ENCODE measurements around the gene PRICKLE3.
A peak's percentile ranks its signal among the peaks of the same experiment; 100 is the strongest.

Gene PRICKLE3

DNA sequence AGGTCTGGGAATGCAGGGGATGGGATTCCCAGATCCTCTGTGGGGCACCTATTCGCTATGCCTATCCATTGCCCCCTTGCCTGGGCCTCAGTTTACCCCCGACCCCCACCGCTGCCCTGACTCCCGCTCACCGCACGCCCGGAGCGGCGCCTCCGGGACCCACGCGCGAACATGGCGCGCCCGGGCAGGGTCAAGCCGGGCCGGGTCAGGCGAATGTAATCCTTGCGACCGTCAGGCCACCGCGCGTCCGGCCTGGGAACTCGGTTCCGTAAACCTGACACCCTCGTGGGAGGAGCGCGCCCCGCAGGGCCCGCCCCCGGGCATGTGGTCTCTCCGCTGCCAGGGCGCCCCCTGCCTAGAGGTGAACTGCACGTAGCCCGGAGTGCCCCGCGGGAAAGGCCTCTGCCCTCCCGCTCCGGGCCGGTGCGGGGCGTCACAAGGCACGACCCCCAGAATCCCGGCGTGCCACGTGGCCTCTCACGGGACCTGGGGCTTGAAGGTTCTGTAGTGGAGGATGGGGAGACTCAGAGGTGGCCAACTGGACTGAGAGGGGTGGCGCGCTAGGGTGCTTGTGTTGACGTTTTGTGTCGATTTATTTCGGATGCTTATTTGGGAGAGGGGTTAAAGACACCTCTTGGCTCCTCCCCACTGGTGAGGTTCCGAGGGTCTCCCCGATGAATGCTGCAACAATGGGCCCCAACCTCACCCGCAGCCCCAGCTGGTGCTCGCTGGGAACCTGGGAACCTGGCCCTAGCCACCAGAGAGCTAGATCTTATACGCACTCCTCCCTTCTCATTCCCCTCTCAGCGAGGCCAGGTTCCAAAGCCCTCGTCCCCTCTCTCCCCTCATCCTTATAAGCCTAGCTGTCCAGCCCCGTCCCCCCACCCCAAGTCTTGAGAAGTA, at the start of gene PRICKLE3:
Gene PRICKLE3, minus strand, starts transcription at position 249 of the 903 bp plus-strand sequence. Its CDS starts 76 bp downstream, at position 173.
- peak; percentile 76 for DNase-seq

DNA sequence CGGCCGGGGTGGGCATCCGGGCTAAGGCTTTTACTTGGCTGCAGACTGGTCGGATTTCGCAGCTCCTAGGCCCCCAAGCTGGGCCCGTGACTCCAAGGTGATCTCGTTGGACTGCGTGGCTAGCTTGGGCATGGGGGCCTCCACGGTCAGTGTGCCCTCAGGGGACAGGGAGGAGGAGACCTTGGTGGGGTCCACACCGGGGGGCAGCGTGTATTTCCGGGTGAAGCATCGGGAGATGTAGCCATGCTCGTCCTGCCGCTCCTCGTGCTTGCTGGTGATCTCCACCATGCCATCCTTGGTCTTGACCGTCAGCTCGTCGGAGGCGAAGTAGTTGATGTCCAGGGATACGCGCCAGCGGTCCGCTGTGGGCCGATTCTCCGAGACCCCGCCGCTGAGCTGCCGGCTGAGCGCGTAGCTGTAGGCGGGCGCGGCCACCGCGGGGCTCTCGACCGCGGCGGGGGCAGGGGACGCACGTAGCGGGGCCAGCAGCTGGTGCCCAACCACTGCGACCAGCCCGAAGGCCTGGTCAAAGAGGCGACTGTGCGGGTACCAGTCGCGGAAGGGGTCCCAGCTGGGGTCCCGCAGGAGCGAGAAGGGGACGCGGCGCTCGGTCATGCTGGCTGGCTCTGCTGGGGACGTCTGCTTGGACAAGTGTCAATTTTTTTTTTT, 47.8 kb upstream of the PRICKLE3 start:
- DNase-seq: no peak

DNA sequence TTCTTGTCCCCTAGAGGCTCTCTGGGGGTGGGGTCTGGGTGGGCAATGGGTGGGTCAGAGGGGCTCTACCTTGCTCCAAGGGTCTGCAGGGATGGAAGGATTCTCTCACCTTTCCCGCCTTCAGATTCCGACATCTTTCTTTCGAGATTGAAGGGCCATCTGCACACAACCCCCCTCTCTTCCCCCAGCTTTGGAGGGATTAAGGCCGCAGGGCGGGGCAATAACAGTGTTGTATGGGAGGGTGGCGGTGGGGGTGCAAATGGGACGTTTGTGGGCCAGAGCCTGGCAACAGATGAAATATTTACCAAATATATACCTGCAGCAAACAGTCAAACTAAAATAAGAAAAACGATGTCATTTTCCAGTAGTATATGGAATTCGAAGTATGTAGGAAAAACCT, 47.0 kb upstream of the PRICKLE3 start, which contains the start of gene CACNA1F:
Gene CACNA1F, minus strand, starts transcription at position 165 of the 400 bp plus-strand sequence. Its CDS starts 31 bp downstream, at position 134.
- no peak for DNase-seq

- no peak for DNase-seq
These were observed 46.4 kb upstream of the PRICKLE3 start for GRCh38 chrX:49232525-49232924.

DNA sequence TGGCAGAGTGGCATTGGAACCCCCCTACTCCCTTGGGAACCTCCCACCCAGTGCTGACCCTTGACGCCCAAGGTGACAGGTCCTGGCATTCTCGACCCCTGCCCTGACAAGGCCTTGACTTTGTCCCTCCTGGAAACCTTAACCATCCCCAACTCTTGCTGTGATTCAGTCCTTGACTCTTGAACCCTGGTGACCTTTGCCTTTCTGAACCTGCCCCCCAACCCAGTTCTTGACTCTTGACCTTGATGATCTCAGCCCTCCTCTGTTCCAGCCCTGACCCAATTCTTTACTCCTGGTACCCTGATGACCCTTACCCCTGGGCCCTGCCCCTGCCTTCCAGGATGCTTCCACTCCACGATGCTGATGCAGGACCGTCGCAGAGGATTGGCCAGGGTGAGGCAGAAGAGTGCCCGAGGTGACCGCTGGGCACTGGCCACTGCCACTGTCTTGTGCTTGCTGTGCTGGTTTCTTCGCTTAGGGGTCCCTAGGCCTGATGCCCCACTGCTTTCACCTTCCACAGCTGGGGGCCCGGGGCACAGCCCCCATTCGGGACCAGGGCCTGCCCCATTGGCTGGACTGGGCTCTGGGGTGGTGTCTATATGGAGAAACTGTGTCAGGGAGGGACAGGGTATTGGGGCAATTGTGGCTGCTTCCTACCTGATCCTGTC, 45.3 kb upstream of the PRICKLE3 start:
- DNase-seq: no peak

- peak; percentile 71 for DNase-seq
These were observed 44.5 kb upstream of the PRICKLE3 start for GRCh38 chrX:49230500-49231232.

- DNase-seq: no peak
These were observed 42.0 kb upstream of the PRICKLE3 start for GRCh38 chrX:49228185-49228584.

DNA sequence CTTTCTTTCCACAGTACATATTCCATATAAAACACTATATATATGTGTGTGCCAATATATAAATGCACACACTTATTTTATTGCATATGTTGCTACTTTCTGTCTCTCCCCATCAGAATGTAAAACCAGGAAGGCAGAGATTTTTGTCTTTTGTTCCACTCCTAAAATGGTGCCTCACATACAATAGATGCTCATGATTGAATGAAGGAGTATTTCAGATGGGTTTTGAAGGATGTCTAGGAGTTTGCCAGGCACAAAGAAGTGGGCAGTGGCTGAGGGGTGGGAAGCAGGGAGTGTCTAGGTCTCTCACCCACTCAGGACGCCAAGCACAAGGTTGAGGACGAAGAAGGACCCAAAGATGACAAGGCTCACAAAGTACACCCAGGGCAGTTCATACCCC, 41.6 kb upstream of the PRICKLE3 start:
- DNase-seq: no peak

GRCh38 chrX:49226946-49227345, 40.8 kb upstream of the PRICKLE3 start:
- DNase-seq: no peak

GRCh38 chrX:49225858-49226257, 39.7 kb upstream of the PRICKLE3 start:
- DNase-seq: no peak

GRCh38 chrX:49221868-49222267, 35.7 kb upstream of the PRICKLE3 start:
- DNase-seq: no peak

DNA sequence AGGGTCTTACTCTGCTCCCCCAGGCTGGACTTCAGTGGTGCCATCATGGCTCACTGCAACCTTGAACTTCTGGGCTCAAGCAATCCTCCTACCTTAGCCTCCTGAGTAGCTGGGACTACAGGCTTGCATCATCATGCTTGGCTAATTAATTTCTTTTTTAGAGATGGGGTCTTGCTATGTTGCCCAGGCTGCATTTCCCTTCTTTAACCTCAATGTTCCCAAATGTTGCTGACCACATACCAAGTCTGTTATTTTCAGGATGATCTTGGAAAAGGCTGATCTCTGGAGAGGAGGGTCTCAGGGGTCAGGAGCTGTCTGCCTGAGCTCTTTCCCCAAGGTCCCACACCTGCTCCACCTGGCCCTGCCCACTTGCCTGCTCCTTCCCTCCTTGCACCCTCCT, 33.9 kb upstream of the PRICKLE3 start:
- DNase-seq: no peak

DNA sequence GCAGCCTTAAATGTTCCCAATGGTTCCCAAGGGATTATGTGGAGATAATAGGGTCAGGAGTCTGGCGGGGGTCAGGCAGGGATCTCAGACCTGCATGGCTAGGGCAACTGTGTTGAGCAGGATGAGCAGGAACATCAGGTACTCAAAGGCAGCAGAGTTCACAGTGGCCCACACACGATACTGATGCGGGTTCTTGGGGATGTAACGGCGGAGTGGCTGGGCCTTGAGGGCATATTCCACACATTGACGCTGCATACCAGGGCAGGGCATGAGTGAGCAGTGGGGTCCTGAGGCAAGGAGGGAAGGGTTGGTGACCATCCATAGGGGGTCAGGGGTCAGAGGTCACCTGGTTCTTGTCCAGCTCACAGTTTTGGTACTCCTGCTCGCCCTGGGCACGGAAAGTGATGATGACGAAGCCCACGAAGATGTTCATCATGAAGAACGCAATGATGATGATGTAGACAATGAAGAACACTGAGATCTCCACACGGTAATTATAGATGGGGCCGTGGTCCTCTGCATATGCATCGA, 28.9 kb upstream of the PRICKLE3 start:
- no peak for DNase-seq

DNA sequence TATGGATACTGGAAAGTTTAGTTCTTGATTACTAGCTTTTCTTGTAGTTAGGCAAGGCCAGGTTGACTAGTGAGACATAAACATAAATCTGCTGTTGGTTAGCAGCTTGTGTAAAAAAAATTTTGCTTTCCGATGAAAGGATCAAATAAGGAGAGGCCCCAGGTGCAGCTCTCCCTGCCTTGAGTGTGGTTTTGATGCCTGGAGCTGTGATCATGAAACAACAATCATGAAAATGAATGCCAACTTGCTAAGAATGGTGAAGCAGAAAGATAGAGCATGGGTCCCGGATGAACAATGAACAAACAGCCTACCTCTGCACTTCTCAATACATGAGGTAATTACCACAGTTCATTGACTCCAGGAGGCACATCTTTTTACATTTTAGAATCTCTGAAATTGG, 28.2 kb upstream of the PRICKLE3 start:
- DNase-seq: no peak

DNA sequence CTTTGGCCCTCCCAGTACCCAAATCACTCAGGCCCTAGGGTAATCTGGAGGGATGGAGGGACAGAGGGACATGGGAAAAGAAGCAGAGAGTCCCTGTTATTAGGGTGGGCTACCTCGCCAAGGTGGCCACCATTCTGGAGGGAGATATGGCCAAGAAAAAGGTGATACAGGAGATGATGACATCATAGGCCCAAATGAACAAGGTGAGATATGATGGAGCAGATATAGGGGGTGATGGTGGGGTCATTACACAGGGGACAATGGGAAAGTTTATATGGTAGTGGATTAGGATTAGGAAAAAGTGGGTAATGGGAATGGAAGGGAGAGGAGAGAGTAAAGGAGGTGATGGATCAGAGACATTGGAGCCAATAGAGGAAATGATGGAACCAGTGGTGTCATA, 26.7 kb upstream of the PRICKLE3 start:
- no peak for DNase-seq

DNA sequence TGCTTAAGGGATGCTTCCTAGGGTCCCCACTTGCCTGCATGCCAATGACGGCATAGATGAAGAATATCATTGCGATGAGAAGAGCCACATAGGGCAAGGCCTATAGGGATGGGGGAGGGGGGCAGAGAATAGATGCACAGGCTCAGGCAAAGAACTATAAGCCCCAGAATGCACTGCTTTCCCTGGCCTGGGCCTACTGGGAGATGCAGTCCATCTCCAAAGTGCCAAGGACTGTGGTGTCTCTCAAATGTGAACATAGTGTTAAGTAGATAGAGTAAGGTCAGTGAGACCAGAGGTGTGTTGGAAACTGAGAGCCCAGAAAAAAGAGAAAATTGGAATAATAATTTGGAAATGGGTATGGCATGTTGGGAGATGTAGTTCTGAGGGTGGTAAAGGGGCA, 26.0 kb upstream of the PRICKLE3 start:
- no peak for DNase-seq

DNA sequence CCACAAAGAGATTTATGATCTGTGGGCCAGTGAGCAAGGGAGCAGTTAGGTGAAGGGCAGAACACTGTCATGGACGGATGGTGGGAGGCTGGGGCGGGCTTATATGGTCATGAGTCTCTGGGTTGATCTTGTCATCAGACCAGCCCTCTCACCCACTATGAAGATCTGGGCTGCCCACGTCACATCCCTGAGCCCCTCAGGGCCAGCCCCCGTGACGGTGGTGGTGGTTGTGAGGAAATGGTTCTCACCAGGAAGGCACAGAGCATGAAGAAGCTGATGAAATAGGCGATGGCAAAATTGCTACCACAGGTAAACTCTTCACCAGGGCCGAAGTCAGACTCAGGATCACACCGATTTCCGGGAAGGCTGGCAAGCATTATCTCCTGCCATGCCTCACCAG, 24.9 kb upstream of the PRICKLE3 start:
- no peak for DNase-seq

- DNase-seq: no peak
These were observed 24.2 kb upstream of the PRICKLE3 start for GRCh38 chrX:49210406-49210805.

DNA sequence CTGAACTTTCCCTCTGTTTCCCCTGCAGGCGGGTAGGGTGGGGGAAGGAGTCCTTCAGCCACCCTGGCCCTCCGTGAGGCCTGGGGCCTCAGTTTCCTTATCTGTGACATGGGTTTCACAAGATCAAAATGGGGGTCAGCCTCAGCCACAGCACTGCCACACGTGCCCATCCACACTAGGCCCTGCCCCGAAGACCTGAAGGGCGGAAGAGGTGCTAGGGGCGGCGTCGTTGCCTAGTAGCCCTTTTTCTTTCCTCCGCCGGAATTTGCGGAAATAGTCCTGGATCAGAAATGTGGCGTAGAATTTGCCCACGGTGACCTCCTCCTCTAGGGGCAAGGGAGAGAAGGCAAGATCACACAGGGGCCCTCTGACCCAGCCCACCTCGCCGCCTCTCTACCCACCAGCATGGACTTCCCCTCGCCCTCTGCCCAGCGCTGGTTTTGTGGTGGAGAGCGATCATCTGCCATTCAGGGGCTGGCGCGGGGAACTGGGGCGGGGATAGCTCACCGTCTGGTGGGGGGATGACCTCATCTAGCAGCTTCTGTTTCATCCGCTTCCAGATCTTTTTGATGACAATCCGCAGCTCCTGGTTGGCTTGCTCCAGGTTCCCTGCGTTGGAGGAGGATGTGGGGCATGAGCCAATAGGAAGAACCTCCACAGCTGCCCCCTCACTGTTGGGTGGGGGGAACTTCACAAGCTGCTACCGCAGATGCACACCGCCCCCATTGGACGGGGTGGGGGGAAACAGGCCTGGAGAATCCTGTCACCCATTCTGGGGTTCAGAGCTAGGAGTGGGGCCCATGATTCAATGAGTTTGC, 23.5 kb upstream of the PRICKLE3 start:
- no peak for DNase-seq

DNA sequence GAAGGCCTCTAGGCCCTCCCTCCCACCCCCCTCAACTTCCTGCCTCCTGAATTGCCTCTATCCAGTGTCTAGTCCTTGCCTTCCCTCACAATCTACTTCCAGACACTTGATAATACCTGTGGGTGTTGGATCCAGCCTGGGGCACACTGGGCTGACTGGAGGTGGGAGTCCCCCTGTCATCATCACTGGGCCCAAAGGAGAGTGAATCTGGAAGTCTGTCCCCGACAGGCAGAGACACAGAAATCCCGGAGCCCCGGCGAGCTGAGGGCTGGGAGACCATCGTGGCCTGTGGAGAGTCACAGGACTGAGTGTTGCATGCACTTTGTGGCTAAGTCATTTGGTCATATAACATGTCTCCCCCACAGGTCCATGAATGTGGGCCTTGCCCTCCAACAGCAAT, 22.2 kb upstream of the PRICKLE3 start:
- DNase-seq: no peak

DNA sequence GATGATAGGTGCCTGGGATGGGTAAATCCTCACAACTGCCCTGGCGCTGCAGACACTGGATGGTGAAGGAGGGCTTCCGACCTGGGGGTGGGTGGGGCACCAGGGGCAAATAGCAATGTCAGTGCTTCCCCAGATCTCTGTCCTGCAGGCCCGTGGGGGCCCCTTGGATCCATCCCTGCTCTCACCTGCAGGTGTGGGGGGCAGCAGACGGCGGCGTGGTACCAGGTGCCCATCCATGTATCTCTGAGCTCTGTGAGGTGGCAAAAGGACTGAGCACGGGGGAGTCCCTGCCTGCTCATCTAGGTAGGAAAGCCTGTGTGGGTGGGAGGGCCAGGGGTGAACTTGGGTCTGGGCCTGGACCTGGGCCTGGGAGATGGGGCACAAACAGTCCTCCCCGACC, 20.4 kb upstream of the PRICKLE3 start:
- DNase-seq: no peak

DNA sequence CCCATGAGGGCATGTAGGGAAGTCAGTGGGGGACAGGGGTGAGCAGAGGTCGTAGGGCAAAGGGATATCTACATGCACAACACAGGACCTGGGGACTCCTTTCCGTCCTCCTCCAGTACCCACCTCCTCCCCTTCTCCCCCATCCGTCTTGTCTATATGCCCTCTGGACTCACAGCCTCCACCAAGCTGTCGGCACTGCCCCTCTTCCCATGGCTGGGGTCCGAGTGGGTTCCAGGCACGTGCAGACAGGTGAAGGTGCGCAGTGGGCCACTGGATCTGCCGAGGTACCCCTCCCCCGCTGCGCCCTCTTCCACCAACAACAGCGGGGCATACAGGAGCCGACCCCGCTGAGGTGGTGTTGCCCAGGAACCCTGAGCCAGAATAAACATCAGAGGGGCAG, 19.3 kb upstream of the PRICKLE3 start:
- no peak for DNase-seq

All from CD4-positive, alpha-beta T cell treated with Interleukin-17A for 1 hour (primary cell).